HFFc6 (cell line): ENCODE data around the gene TGFB3. TPM values are rescaled to one million over a fixed set of nuclear protein-coding genes. Genes with fewer than 3 reads are reported as not detected.

Experiments
- DNase-seq: peaks from one replicate; pipeline ENCODE4 v3.0.0-alpha.2; 2018
- H3K27ac Mint-ChIP-seq: 2 replicates; pipeline ENCODE4 v1.8.0; 2020; ENCODE audit warnings: mild to moderate bottlenecking, mixed read lengths
- H3K27me3 Mint-ChIP-seq: 2 replicates; pipeline ENCODE4 v1.8.0; 2021; ENCODE audit warnings: mild to moderate bottlenecking, moderate library complexity, mixed read lengths; ENCODE audit not compliant: insufficient read depth
- H3K36me3 Mint-ChIP-seq: 2 replicates; pipeline ENCODE4 v1.8.0; 2021; ENCODE audit warnings: low read depth, mixed read lengths
- H3K4me1 Mint-ChIP-seq: 2 replicates; pipeline ENCODE4 v1.8.0; 2020; ENCODE audit warnings: low read depth, mixed read lengths
- H3K4me3 Mint-ChIP-seq: 2 replicates; pipeline ENCODE4 v1.8.0; 2020; ENCODE audit warnings: mild to moderate bottlenecking, moderate library complexity, mixed read lengths
- H3K9me3 Mint-ChIP-seq: 2 replicates; pipeline ENCODE4 v1.8.0; 2020; ENCODE audit warnings: mild to moderate bottlenecking, mixed read lengths
- total RNA-seq, 6 experiments: library from RNA; stranded (reverse); fragmentation: NEBNext Ultra II Directional; extraction: Animal tissue kit (Norgen Biotek cat#: 25700); gene quantifications; 2 replicates in 1 of 6; 3 replicates in 5 of 6; pipeline ENCODE4 v1.2.3, GENCODE V29; 2021
- TF ChIP-seq, protein P1 (sequence below): fragments of 200-600 bp; sonication (generic); IDR thresholded peaks from 2 replicates; pipeline ENCODE4 v1.5.0; 2021; ENCODE audit warnings: antibody characterized with exemption, mild to moderate bottlenecking

TGFB3 gene
- total RNA-seq, 6 experiments from 2014 or later: 4.4 to 9.3 (median 5.0) TPM

DNA sequence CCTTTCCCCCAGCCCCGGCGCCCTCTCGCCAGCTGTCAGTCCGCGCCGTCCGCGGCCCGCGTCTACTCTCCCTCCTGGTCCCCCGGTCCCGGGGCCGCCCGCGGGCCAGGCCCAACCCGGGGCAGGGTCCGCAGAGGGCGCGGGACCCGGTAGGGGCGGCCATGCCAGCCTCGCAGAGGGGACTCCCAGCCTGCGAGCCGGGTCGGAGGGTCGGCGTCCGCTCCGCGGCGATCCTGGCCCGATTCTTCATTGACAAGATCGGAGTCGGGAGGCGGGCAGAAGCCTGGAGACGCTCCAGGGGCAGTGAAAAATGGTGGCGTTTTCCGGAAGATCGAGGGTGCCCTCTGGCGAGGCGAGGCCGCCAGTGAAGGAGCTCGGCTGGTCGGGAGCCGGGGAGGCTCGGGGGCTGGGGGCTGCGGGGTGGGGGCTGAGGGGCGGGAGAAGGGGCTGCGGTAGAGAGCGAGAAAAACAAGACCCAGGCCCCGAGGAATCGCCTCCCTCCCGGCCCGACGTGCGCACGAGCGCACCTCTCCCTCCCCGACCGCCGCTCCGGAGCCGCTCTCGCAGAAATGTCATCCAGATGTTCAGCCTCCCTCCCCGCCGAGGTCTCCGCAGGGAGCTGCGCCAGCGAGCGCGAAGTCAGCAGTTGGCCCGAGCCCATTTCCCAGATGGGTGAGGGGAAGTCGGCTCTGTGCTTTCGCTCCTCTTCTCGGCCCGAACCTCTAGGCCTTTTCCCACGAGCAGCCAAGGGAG, 647 bp upstream of the TGFB3 start:
- no peaks in the 10 kb centered on the region for H3K36me3 Mint-ChIP-seq
- no peaks in the 10 kb centered on the region for H3K9me3 Mint-ChIP-seq
- TF ChIP-seq, protein P1, sequence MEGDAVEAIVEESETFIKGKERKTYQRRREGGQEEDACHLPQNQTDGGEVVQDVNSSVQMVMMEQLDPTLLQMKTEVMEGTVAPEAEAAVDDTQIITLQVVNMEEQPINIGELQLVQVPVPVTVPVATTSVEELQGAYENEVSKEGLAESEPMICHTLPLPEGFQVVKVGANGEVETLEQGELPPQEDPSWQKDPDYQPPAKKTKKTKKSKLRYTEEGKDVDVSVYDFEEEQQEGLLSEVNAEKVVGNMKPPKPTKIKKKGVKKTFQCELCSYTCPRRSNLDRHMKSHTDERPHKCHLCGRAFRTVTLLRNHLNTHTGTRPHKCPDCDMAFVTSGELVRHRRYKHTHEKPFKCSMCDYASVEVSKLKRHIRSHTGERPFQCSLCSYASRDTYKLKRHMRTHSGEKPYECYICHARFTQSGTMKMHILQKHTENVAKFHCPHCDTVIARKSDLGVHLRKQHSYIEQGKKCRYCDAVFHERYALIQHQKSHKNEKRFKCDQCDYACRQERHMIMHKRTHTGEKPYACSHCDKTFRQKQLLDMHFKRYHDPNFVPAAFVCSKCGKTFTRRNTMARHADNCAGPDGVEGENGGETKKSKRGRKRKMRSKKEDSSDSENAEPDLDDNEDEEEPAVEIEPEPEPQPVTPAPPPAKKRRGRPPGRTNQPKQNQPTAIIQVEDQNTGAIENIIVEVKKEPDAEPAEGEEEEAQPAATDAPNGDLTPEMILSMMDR: peak; percentile 78
- DNase-seq: peak; percentile 68
- peak overlapping the region; percentile 87 for H3K27ac Mint-ChIP-seq
- peak overlapping the region; percentile 87 for H3K4me3 Mint-ChIP-seq
- H3K27me3 Mint-ChIP-seq: no peaks in the 10 kb centered on the region
- peaks cover 71% of the 10 kb centered on the region for H3K4me1 Mint-ChIP-seq

DNA sequence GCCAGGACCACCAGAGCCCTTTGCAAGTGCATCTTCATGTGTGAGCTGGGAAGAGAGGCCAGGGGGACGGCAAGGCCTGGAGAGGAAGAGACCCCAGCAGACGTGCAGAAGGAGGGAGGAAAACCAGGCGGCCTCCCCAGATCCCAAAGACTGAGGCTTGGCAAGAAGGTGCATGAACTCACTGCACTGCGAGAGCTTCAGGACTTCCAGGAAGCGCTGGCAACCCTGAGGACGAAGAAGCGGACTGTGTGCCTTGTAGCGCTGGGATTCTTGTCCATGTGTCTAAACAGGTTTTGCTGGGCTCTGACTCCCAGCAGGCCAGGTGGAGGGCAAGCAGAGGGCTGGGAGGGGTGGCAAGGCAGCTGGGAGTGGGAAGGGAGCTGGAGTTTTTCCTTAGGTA, 939 bp downstream of the TGFB3 start:
- peak overlapping the region; percentile 64 for H3K27ac Mint-ChIP-seq
- TF ChIP-seq, protein P1: no peak
- no peaks in the 10 kb centered on the region for H3K9me3 Mint-ChIP-seq
- peaks cover 64% of the 10 kb centered on the region for H3K4me1 Mint-ChIP-seq
- no peaks in the 10 kb centered on the region for H3K36me3 Mint-ChIP-seq
- peak overlapping the region; percentile 87 for H3K4me3 Mint-ChIP-seq
- no peak for DNase-seq
- no peaks in the 10 kb centered on the region; the same call in 1 of the 2 replicates for H3K27me3 Mint-ChIP-seq

DNA sequence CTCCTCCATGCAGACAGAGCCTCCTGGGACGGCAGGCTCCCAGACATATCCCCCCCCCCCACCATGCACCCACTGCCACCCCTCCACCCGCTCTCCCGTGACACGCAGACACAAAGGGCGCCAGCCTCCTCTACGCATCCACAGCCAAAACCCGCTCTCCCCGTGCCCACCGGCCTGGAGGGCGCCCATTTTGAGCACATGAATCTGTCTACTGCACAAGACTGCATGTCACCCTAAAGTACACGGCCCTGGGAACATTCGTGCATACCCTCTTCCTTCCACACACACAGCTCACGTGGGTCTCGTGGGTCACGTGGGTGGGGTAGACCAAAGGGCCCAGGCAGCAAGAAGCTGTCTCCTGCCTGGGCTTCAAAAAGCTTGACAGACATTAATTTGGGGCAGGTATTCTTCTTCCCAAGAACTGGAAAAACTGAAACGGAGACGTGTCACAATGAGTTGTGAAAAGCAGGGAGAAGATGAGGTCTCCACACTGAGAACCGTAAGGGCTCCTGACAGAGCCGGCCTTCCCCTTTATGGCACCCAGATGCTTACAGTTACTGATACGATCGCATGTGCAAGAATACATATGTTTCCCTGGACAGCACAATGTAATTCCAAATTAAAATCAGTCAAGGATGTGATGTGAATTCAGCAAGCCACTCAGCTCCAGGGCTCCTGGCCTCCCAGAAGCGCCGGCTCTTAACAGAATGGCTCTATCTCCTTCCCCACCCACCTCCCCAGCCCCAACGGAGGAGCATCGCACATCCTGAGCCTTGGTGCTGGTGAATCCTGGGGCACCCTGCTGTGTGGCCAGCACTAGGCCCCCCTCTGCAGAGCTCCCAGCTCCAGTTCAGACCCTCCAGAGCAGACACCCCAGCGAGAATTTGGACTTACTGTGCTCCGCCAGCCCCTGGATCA, 1.9 kb downstream of the TGFB3 start:
- no peaks in the 10 kb centered on the region for H3K36me3 Mint-ChIP-seq
- no peaks in the 10 kb centered on the region for H3K9me3 Mint-ChIP-seq
- no peak for DNase-seq
- H3K4me1 Mint-ChIP-seq: peaks cover 58% of the 10 kb centered on the region
- TF ChIP-seq, protein P1: no peak; the same call in 1 of the 2 replicates
- peak overlapping the region; percentile 87 for H3K4me3 Mint-ChIP-seq
- H3K27me3 Mint-ChIP-seq: no peaks in the 10 kb centered on the region; the same call in 1 of the 2 replicates
- H3K27ac Mint-ChIP-seq: no peak overlapping the region

DNA sequence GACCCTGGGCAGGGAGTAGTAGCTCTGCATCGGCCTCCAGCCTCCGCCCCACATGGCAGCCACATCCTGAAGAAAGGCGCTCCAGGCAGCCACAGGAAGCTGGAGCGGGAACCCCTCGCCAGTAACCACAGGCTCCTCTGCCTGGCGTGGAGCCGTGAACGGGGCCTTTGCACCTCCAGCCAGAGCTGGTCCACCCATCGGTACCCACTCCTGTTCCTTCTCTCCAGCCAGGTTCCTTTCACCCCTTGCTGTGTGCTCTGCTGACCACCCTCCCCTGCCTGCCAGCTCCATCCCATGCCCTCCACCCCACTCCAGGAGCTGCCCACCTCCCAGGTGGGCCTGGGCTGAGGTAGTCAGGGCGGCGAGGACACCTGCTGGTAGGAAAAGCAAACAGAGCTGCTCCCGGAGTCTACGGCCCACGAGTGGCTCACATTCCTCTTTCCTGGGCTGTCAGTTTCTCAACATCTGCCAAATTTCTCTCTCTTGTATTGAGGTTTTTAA, 2.7 kb downstream of the TGFB3 start:
- DNase-seq: peak; percentile 24
- Mint-ChIP-seq H3K4me3 (peak overlapping the region; percentile 87), H3K4me1 (peaks cover 58% of the 10 kb centered on the region), H3K27ac (no peak overlapping the region), H3K9me3 (no peaks in the 10 kb centered on the region), H3K36me3 (no peaks in the 10 kb centered on the region), H3K27me3 (no peaks in the 10 kb centered on the region; the same call in 1 of the 2 replicates)
- TF ChIP-seq, protein P1: peak; percentile 84

DNA sequence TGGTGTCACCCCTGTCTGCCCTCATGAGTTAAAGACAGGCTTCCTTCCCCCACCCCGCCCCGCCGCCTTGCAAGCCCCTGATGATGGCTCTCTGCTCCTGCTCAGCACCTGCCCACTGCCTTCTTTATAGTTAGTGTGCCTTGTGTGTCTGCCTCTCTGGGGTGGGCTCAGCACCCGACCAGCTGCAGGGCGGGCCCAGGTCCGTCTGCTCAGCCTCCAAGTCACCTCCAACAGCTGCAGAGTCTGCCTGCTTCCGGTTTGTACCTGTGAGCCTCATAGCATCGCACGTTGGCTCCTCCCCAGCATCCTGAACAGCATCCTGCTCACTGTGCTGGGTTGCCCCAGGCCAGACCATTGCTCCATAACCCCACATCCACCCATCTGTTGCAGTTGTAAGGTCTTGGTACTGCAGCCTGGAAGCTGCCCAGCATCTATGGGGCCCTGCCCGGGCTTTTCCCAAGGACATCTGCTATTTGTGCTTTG, 3.5 kb downstream of the TGFB3 start:
- DNase-seq: no peak
- H3K9me3 Mint-ChIP-seq: no peaks in the 10 kb centered on the region
- H3K27ac Mint-ChIP-seq: no peak overlapping the region
- TF ChIP-seq, protein P1: no peak
- no peaks in the 10 kb centered on the region for H3K36me3 Mint-ChIP-seq
- no peaks in the 10 kb centered on the region; the same call in 1 of the 2 replicates for H3K27me3 Mint-ChIP-seq
- peaks cover 58% of the 10 kb centered on the region for H3K4me1 Mint-ChIP-seq
- no peak overlapping the region for H3K4me3 Mint-ChIP-seq
